HCT116 (cell line): Measurements from ENCODE around the gene PRLR.

ENCODE experiments used
- EZH2phosphoT487 ChIP-seq: fragments of 200-600 bp; IDR thresholded peaks from 2 replicates; pipeline ENCODE4 v1.6.1; 2018; ENCODE audit warnings: antibody characterized with exemption, borderline replicate concordance
- POLR2A ChIP-seq: IDR thresholded peaks from 2 replicates; pipeline ENCODE4 v1.7.0; 2011; ENCODE audit warnings: borderline replicate concordance; ENCODE audit not compliant: insufficient read depth, insufficient read length; ENCODE audit errors: extremely low read depth
- POLR2AphosphoS5 ChIP-seq: IDR thresholded peaks from 2 replicates; pipeline ENCODE4 v1.6.1; 2011; ENCODE audit warnings: mild to moderate bottlenecking, low read depth, low read length, moderate library complexity
- RAD21 ChIP-seq: IDR thresholded peaks from 2 replicates; pipeline ENCODE4 v1.6.1; 2012; ENCODE audit warnings: low read depth, mild to moderate bottlenecking
- REST ChIP-seq: IDR thresholded peaks from 2 replicates; pipeline ENCODE4 v1.6.1; 2012; ENCODE audit warnings: low read depth
- SIN3A ChIP-seq: IDR thresholded peaks from 2 replicates; pipeline ENCODE4 v1.6.1; 2012; ENCODE audit warnings: low read depth
- SP1 ChIP-seq: IDR thresholded peaks from 2 replicates; pipeline ENCODE4 v1.6.1; 2012; ENCODE audit warnings: low read depth
- TCF7L2 ChIP-seq: IDR thresholded peaks from 2 replicates; pipeline ENCODE4 v1.7.0; 2011; ENCODE audit warnings: borderline replicate concordance, inconsistent platforms; ENCODE audit not compliant: insufficient read depth, insufficient read length; ENCODE audit errors: extremely low read depth
- ZFX ChIP-seq: fragments of 450-650 bp; IDR thresholded peaks from 2 replicates; pipeline ENCODE4 v1.6.1; 2017
- TF ChIP-seq, protein P1 (sequence below), 3 experiments: fragments of 200-600 bp in 1 of 3; sonication (generic) in 1 of 3; IDR thresholded peaks in 2 of 3; conservative IDR thresholded peaks in 1 of 3; 2 replicates each; pipeline ENCODE4 v1.5.1; 2012 to 2017; ENCODE audit warnings: low read depth in 2 of 3, low read length in 2 of 3, antibody characterized with exemption in 1 of 3, borderline replicate concordance in 1 of 3, control low read depth in 1 of 3, mild to moderate bottlenecking in 1 of 3, mixed read lengths in 1 of 3, mixed run types in 1 of 3, moderate library complexity in 1 of 3; ENCODE audit not compliant: insufficient read depth in 1 of 3
- TF ChIP-seq, protein P2 (sequence below): IDR thresholded peaks from 2 replicates; pipeline ENCODE4 v1.6.1; 2011; ENCODE audit warnings: mild to moderate bottlenecking, low read length, moderate library complexity; ENCODE audit not compliant: insufficient replicate concordance; ENCODE audit errors: extremely low read depth

DNA sequence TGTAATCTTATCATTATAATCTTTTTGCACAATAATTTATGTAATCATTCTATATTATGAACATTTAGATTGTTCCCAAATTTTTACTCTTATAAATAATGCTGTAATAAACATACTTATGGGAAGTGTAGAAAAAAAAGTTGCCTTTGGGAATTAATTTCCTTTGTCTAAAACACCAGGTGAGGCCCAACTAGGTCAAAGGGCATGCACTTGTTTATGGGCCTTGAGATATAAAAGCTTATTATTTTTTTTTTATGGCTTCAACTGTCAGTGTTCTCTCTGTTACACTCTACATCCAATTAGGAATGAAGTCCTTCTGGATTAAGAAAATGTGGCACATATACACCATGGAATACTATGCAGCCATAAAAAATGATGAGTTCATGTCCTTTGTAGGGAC lies 6.5 kb upstream of the PRLR start:
- no peak for TF ChIP-seq SP1
- TF ChIP-seq POLR2A = no peak
- TF ChIP-seq, protein P1, sequence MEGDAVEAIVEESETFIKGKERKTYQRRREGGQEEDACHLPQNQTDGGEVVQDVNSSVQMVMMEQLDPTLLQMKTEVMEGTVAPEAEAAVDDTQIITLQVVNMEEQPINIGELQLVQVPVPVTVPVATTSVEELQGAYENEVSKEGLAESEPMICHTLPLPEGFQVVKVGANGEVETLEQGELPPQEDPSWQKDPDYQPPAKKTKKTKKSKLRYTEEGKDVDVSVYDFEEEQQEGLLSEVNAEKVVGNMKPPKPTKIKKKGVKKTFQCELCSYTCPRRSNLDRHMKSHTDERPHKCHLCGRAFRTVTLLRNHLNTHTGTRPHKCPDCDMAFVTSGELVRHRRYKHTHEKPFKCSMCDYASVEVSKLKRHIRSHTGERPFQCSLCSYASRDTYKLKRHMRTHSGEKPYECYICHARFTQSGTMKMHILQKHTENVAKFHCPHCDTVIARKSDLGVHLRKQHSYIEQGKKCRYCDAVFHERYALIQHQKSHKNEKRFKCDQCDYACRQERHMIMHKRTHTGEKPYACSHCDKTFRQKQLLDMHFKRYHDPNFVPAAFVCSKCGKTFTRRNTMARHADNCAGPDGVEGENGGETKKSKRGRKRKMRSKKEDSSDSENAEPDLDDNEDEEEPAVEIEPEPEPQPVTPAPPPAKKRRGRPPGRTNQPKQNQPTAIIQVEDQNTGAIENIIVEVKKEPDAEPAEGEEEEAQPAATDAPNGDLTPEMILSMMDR (IDR thresholded peaks at IDR 0.05 in 2 of 3, conservative IDR thresholded peaks at IDR 0.05 in 1 of 3; ENCODE audit: borderline replicate concordance in 1 of 3, insufficient read depth in 1 of 3, low read depth in 2 of 3, low read length in 2 of 3) = no peak
- TF ChIP-seq EZH2phosphoT487 = no peak
- TF ChIP-seq TCF7L2 = no peak
- TF ChIP-seq REST = no peak
- TF ChIP-seq, protein P2, sequence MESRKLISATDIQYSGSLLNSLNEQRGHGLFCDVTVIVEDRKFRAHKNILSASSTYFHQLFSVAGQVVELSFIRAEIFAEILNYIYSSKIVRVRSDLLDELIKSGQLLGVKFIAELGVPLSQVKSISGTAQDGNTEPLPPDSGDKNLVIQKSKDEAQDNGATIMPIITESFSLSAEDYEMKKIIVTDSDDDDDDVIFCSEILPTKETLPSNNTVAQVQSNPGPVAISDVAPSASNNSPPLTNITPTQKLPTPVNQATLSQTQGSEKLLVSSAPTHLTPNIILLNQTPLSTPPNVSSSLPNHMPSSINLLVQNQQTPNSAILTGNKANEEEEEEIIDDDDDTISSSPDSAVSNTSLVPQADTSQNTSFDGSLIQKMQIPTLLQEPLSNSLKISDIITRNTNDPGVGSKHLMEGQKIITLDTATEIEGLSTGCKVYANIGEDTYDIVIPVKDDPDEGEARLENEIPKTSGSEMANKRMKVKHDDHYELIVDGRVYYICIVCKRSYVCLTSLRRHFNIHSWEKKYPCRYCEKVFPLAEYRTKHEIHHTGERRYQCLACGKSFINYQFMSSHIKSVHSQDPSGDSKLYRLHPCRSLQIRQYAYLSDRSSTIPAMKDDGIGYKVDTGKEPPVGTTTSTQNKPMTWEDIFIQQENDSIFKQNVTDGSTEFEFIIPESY = no peak
- TF ChIP-seq RAD21 = no peak
- TF ChIP-seq ZFX = no peak
- TF ChIP-seq SIN3A = no peak
- TF ChIP-seq POLR2AphosphoS5 = no peak
